NCI-H1092 treated with DMSO at 0.1 percent for 48 hours (cell line): ENCODE data around the gene DMXL1.
"Not testable (repeated sequence)": the region's sequence is repeated elsewhere in the genome, so short reads cannot be mapped to it uniquely, and the experiment has no call there.

Experiments
- DNase-seq: peaks from one replicate; lab custom pipeline; 2025; lab: John Stamatoyannopoulos, UW

DMXL1 gene

DNA sequence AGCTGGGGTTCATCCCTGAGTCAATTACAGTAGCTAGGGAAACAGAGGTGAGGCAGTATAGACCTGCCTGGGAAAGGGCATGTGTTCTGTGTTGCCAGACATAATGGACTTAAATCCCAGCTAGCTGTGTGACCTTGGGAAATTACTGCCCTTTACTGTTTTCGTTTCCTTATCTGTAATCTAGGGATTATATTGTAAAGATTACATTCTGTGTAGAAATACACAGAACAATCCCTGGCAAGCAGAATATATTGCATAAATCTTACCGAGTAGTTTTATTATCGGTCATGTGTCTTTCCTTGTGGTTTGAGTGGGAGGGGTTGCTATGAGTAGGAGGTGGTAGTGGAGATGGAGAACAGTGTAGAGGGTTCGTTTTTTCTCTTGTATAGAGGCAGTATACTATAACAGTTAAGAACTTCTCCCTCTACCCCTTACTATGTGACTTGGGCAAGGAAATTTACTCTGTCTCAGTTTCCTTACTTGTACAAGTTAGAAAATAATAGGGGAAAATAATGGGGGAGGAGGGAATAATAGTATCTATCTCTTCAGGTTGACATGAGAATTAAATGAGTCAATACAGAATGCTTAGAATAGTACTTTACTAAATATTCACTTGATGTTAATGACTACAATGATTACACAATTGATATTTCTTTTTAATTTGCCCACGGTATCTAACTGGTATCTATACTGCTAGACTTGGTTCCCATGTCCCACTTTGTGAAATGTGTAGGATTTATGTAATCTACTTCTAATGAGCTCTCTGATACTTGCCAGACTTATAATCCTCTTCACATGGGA lies 7.1 kb upstream of the DMXL1 start:
- DNase-seq = no peak

DNA sequence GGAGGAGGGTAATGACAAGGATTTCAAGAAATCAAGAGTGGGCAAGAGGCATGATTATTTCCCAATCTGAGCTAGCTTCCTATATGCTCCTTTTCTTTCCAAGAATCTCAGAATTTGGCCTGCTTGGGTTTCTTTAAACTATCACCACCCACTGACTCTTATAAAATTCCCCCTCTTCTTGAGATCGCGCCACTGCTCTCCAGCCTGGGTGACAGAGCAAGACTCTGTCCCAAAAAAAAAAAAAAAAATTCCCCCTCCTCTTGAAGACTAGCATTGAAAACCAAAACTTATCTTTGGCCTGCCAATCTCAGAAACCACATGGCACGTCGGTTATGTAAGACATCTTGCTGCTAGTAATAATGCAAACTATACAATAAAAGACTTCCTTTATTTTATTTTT lies 3.4 kb upstream of the DMXL1 start:
- DNase-seq = no peak

DNA sequence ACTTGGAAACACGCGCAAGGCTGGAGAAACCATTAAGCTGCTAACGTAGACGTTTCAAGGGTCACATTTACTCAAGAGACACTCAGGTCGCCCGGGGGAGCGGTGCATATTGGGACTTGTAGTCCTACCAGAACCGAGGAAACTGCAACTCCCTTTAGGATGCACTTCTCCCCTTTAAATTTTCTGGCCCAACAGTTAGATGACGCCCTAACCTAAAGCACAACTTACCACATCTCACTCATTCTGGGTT lies 384 bp upstream of the DMXL1 start:
- DNase-seq = no peak

DNA sequence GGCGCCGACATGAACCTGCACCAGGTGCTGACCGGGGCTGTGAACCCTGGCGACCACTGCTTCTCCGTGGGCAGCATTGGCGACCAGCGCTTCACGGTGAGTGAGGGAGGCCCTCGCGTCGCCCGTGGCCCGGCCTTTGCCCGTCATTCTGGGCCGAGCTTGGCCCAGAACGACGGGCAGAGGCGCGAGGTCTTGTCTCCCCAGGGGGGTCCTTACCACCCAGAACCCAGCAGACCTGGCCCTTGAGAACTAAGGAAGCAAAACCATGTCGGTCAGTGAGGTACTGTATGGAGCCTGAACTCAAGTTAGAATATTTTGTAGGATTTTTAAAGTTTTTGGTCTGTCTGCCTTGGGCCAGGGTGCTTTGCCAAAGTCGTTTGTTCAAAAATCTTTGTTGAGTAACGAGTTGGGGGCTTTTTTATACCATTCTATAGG lies 691 bp downstream of the DMXL1 start:
- DNase-seq = peak; percentile 27

DNA sequence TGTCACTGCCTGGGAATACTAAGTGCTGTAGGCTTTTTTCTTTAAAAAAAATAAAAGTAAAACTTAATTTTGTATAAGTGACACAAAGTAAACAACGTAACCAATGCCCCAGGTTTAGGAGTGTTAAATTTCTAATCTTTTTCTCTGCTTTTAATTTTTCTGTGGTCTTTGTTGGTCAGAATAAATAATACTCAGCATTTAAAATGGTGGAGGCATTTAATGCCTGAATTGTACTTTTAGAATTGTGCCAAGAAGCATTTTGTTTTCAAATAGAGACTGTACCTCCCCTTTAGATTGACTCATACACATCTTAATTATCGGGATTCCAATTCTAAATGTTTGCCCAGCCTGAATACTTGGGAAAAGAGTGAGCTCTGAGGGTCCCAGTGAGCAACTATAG lies 1.6 kb downstream of the DMXL1 start:
- no peak for DNase-seq

DNA sequence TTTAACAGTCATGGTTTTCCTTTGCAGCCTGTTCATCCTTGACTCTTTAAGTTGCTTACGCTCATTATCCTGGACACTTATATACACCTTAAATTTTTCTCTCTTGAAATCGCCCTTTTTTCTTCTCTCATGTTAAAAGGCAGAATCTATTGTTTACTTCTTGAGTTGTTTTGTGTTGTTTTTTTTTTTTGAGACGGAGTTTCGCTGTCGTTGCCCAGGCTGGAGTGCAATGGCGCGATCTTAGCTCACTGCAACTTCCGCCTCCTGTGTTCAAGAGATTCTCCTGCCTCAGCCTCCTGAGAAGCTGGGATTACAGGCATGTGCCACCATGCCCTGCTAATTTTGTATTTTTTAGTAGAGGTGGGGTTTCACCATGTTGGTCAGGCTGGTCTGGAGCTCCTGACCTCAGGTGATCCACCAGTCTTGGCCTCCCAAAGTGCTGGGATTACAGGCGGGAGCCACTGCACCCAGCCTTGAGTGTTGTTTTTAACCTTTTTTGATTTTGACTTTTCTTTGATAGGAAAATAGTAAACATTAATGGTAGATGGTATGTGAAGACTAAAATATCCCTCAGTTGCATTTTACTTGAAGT lies 3.0 kb downstream of the DMXL1 start:
- not testable (repeated sequence) for DNase-seq

DNA sequence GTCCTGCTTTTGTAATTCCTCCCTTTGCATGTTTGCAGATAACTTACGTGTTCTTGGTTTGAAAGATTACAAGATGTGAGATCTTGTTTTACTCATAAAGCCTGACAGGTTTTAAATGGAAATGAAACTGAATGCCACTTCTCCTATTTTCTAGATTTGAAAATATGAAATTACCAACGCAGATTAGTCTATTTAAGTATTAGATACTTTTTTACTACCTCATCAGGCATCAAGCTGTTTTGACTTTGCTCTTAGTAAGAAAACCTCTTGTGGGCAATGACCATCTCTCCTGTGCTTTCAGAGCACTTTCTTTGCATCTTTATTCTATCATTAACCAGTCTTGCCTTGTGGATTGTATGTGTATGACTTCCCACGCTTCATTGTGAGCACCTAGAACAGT lies 3.5 kb downstream of the DMXL1 start:
- no peak for DNase-seq

DNA sequence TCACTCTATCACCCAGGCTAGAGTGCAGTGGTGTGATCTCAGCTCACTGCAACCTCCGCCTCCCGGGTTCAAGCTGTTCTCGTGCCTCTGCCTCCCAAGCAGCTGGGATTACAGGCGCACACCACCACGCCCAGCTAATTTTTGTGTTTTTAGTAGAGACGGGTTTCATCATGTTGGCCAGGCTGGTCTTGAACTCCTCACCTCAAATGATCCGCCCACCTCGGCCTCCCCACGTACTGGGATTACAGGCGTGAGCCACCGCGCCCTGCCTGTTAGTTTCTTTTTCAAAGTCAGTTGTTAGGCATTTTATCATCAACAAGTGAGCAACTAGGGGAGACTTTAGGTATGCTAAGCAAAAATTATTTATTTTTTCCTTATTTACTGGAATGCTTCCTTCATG lies 4.4 kb downstream of the DMXL1 start:
- not testable (repeated sequence) for DNase-seq

DNA sequence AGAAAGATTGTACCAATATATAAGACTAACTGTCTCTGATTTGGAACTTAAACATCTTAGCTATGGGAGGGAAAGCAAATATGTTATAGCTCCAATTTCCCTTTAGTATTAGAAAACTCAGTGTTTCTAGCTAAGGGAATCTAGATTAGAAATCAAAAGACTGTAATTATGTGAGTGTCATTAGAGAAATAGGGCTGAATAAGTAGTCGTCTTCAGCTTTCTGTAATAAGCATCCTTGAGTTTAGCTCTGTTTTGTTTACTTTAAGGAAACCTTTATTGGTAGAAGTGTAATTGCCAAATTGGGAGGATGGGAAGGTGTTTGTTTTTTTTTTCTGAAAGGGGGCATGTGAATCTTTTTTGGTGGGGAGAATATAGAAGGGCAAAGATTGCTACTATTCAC lies 5.2 kb downstream of the DMXL1 start:
- DNase-seq = no peak

DNA sequence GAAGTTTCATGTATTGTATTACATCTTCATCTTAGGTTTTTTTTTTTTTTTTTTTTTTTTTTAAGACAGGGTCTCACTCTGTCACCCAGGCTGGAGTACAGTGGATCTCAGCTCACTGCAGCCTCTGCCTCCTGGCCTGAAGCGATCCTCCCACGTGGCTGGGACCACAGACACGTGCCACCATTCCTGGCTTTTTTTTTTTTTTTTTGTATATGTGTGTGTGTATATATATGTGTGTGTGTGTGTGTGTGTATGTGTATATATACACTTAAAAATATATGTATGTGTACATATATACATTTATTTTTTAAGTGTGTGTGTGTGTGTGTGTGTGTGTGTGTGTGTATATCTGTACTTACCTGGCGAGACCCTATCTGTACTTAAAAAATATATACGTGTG lies 6.6 kb downstream of the DMXL1 start:
- DNase-seq = no peak

DNA sequence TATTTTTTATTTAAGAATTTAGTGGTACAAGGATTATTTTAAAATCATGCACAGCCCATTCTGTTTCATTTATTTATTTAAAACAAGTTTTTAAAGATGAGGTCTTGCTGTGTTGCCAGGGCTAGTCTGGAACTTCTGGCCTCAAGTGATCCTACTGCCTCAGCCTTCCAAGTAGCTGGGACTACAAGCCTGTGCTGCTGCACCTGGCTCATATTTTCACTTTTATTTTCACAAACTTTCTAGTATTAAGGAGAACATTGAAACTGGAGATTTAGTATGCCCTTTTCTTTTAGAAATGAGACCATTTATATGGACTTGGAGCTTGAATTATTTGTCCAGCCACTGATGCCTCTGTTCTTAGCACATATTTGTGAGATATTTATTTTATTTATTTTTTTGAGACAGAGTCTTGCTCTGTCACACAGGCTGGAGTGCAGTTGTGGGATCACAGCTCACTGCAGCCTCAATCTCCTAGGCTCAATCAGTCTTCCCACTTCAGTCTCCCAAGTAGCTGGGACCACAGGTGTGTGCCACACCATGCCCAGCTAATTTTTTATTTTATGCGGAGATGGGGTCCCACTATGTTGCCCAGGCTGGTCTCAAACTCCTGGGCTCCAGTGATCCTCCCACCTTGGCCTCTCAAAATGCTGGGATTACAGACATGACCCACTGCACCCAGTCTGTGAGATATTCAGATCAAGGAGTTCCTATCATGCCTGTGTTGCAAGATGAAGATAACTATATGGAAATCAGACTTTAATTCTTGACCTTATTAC lies 7.4 kb downstream of the DMXL1 start:
- DNase-seq = no peak

DNA sequence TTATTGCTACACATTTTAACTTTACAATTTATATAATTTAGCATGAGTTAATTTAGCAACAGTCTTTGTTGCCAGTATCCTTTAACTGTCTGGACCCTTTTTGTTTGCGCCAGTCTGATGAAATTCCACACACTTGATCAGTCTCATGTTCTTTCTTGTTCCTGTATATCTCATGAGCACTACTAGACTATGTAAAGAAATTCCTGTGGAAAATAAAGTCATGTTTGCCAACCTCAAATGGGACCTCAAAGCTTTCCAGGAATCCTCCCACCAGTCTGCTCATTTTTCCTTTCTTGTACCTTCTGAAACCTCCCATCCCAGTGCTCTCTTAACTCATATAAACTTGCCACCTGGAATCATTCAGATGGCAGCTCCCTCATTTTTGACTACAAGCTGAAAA lies 8.0 kb downstream of the DMXL1 start:
- no peak for DNase-seq

DNA sequence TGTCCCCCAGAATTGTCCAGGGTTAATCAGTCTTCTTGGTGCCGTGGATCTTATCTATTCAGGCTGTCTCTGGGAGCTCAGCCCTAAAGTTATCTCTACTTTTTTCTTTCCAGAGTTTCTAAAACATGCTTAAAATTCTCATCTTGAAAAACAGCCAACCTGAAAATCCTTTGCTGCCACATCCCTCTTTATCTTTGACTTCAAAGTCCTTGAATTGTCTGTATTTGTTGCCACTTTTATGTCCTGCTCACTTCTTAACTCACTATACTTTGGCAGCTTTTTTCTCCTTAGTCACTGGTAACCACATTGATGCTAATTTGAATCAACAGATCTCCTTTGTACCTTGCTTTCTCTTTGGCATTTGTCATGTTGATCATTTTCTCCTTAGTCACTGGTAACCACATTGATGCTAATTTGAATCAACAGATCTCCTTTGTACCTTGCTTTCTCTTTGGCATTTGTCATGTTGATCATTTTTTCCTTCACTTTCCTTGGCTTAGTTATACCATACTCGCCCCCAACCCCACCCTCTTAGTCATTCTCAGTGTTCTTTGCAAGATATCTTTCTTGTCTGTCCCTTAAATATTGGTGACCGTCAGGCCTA lies 8.5 kb downstream of the DMXL1 start:
- no peak for DNase-seq

DNA sequence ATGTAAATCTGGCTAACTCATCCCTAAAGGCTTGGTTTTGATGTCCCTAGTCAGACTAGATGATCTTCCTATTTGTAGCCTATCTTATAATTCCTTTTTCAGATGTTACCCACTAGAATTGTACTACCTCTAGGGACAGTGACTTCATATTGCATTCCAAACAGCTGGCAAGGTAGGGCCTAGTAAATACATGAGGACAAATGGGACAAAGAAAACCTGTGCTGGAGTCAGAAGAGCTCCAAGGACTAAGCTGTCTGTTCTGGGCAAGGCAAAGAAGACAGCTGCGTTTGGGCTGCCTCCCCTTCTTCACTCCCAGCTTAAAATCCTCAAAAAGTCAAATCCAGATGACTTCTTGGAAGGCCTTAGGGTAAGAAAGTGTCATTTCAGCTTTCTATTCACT lies 10.0 kb downstream of the DMXL1 start:
- DNase-seq = no peak

DNA sequence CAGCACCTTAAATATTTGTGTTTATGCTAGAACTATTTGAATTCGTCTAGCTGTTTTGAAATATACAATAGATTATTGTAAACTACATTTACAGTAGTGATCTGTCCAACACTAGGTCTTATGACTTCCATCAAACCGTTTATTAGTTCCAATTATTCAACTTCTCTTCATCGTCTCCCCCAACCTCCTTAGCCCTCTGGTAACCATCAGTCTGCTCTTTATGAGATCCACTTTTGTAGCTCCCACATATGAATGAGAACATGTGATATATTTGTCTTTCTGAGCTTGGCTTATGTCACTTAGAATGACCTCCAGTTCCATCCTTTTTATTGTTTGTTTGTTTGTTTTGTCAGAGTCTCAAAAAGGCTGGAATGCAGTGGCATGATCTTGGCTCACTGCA lies 11.8 kb downstream of the DMXL1 start:
- DNase-seq = no peak

DNA sequence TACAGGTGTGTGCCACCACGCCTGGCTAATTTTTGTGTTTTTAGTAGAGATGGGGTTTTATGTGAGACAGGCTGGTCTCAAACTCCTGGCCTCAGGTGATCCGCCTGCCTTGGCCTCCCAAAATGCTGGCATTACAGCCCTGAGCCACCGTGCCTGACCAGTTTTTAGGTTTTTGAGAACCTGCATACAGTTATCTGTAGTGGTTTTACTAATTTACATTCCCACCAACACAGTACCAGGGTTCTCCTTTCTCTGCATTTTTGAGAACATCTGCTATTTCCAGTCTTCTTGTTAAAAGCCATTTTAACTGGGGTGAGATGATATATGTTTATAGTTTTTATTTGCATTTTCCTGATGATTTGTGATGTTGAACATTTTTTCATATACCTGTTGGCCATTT lies 12.8 kb downstream of the DMXL1 start:
- DNase-seq = no peak

DNA sequence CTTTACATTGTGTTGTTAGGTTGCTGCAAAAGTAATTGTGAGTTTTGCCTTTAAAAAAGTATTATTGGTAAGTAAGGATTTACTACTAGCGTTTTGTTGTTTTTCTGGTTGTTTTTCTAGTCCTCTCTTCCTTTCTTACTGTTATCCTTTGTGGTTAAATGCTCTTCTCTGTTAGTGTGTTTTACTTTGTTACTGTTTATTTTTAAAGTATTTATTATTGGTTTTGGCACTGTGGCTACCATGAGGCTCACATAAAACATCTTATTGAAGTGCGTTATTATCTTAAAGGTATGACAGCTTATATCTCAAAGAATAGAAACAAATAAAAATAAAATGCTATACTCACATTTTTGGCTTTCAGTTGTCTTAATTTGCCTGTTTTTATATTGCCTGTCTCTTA lies 17.6 kb downstream of the DMXL1 start:
- DNase-seq = no peak

DNA sequence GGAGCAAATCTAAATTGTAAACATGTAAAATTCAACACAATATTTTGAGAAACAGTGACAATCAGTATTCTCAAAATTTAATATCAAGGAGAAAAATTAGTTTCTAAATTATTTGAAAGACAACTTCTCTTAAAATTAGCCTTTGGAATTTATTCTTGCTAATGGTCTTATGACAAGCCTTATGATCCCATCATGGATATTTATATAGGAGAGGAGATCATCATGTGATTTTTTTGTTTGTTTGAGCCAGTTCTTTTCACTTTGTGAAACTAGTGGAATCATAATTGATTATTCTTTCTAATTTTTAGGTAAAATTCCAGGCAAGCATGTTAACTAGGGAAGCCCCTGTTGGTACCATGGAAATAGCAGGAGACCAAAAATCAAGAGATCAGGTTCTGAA lies 24.7 kb downstream of the DMXL1 start:
- DNase-seq = no peak

DNA sequence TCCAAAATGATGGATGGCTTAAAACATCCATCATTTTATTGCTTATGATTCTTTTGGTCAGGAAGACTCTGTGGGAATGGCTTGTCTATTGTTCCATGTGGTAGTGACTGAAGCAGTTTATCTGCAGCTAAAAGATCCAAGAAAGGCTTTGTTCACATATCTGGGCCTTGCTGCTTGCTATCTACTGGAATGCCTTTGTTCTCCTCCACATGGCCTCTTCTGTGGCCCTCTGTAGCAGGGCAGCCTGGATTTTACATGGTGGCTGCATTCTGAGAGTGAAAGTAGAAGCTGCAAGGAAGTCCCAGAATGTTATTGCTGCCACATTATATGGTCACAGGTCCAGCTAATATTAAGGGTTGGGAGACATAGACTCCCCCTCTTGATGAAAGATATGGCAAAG lies 35.1 kb downstream of the DMXL1 start:
- no peak for DNase-seq

DNA sequence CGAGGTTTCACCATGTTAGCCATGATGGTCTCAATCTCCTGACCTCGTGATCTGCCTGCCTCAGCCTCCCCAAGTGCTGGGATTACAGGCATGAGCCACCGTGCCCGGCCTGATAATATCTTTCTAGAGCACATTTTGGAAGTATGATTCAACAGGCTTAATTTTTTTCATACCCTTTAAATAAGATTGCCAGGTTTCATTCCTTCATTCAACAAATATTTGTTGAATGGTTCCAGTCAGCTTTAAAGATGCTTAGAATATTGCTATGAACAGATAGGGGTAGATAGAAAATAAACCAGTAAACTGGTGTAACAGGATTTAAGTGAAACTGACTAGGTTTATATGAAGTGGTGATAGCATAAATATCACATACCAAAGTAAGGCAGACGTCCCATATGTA lies 41.3 kb downstream of the DMXL1 start:
- DNase-seq = no peak

DNA sequence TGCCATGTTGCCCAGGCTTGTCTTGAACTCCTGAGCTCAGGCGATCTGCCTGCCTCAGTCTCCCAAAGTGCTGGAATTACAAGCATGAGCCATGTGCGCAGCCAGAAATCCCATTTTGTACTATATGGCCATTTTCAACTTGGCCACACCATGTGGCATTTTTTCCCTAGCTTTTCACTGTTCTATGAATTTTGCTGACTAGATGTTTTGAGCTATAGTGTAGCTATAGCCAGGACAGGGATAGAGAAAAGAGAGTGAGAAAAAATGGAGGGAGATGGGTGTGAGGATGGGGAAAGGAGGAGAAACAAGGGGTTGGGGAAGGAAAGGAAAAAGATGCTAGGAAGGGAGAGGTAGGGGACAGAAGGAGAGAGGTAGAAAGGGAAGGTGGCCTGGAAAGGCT lies 46.4 kb downstream of the DMXL1 start:
- DNase-seq = no peak

DNA sequence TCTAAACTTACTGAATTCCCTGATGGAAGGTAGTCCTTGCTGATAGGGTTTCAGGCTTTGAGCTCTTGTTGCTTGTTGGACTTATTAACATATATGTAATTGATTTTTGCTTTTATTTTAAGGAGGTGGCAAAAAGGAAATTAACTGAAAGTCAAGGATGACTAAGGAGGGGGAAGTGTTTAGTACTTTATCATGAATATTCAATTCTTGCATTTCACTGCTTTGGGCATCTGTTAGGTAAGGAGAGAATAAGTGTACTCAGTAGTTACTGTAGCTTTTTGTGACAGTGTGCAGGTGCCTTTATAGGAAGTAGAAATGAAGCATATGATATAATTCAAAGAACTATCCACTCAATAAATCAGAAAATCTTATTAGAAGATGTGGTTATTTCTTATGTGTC lies 47.1 kb downstream of the DMXL1 start:
- DNase-seq = no peak

DNA sequence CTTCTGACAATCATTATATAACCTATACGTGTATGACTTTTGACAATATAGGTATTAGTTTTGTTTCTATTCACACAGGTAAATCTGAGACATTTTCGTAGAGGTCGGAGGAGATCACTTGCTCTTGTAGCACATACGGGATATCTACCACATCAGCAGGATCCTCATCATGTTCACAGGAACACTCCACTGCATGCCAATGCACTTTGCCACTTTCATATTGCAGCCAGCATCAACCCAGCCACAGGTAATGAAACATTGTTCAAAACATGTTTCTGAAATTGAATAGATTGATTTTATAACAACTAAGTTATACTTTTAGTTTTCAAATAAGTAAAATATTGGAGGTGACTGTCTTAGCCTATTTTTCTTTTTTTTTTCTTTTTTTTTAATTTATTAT lies 50.0 kb downstream of the DMXL1 start:
- DNase-seq = no peak
